Raji (cell line): ENCODE results near the gene ARHGAP18.

ENCODE experiments used
- POLR2A ChIP-seq: IDR thresholded peaks from 2 replicates; pipeline ENCODE4 v1.6.1; 2011; ENCODE audit warnings: low read depth, low read length, control low read depth; ENCODE audit not compliant: insufficient read depth

The ARHGAP18 gene

GRCh38 chr6:129732542-129732941 is 22.6 kb upstream of the ARHGAP18 start:
- TF ChIP-seq POLR2A: no peak

DNA sequence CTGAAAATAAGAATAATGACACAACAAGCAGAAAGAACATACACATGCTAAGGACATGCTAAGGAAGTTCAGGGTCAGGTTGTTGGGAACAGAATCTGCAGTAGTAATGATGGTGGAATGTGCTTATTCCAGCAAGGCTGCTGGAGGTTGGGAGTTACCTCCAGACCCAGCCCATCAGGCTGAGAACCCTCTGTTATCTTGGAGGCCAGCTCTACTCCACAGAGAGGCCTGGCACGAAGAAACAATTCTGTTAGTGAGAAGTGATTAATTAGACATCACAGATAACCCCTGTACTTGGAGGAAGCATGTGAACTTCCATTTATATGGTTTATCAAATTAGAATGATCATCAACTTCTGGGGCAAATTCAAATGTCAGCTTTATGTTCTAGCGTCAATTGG is 22.1 kb upstream of the ARHGAP18 start:
- no peak for TF ChIP-seq POLR2A

- TF ChIP-seq POLR2A: no peak
Measured at GRCh38 chr6:129731428-129731827, 21.5 kb upstream of the ARHGAP18 start.

GRCh38 chr6:129730477-129731165 is 20.6 kb upstream of the ARHGAP18 start:
- no peak for TF ChIP-seq POLR2A

DNA sequence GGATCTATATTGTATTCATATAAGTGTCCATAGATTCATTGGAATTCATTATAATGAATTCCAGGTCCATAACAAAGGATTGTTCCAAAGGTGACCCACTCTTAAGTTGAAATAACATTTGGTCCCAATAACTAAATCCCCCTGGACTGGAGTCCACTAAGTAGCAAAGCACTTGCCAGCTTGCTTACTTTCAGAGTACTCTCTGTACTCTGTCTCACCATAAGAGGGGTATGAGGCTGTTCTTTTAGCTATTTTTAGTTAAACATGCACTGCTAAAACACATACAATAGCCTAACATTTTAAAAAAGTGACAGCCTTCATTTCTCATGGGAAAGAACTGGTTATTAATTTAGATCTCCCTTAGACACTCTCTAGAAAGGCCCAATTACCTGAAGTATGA is 16.7 kb upstream of the ARHGAP18 start:
- TF ChIP-seq POLR2A: no peak

GRCh38 chr6:129725341-129725740 is 15.4 kb upstream of the ARHGAP18 start:
- TF ChIP-seq POLR2A: no peak

- TF ChIP-seq POLR2A: no peak
Measured at GRCh38 chr6:129719692-129720091, 9.7 kb upstream of the ARHGAP18 start.

DNA sequence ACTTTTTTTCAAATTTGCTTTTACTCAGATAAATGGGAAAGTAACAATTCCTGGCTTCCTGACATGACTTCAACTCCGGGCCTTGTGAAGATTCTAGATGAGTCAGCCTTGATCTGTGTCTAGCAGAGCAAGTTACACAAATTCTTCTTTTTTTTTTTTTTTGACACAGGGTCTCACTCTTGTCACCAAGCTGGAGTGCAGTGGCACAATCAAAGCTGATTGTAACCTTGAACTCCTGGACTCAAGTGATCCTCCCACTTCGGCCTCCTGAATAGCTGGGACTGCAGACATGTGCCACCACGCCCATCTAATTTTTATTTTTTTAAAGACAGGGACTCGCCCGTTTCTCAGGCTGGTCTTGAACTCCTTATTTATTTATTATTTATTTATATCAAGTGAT is 7.3 kb upstream of the ARHGAP18 start:
- no peak for TF ChIP-seq POLR2A

- TF ChIP-seq POLR2A: no peak
Measured at GRCh38 chr6:129713806-129714333, 3.9 kb upstream of the ARHGAP18 start.

DNA sequence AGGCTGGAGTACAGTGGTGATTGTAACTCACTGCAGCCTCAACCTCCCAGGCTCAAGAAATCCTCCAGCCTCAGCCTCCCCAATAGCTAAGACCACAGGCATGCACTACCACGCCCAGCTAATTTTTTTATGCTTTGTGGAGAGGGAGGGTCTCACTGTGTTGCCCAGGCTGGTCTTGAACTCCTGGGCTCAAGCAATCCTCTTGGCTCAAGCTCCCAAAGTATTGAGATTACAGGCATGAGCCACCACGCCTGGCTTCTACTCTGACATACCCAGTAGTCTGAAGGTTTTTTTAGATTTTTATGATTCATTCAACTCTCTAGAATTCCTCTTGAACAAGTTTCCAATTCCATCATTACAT is 1.3 kb upstream of the ARHGAP18 start:
- no peak for TF ChIP-seq POLR2A

GRCh38 chr6:129710450-129711270 is 683 bp upstream of the ARHGAP18 start:
- no peak for TF ChIP-seq POLR2A

DNA sequence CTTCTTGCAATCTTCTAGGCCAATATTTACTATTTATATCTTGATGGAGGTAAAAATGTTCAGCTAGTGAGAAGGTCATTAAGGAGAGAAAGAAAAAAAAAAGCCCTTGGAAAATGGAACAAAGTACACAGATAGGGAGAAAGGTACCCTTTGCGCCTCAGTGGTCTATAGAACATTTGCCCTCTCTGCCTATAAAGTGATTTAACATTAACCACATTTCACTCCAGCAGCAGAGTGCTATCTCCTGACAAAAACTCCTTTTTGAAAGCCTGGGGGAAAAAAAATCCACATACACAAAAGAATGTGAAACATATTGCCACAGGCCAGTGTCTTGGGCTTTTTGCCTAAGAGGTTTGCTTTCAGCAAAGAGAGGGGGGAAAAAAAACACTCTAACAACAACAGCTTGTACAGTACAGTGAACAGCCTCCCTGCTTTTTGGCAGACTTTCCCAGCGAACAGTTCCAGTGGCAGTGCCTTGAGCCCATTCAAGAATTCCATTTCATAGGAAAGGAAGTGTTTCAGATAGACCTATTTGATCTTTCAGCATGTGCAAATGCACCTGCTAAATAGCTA is 695 bp downstream of the ARHGAP18 start:
- TF ChIP-seq POLR2A: no peak

GRCh38 chr6:129708496-129709195 is 1.3 kb downstream of the ARHGAP18 start:
- TF ChIP-seq POLR2A: no peak

GRCh38 chr6:129707882-129708495 is 2.0 kb downstream of the ARHGAP18 start:
- no peak for TF ChIP-seq POLR2A

GRCh38 chr6:129707028-129707427 is 2.9 kb downstream of the ARHGAP18 start:
- TF ChIP-seq POLR2A: no peak

GRCh38 chr6:129705212-129705611 is 4.8 kb downstream of the ARHGAP18 start:
- no peak for TF ChIP-seq POLR2A

GRCh38 chr6:129704708-129705107 is 5.3 kb downstream of the ARHGAP18 start:
- TF ChIP-seq POLR2A: no peak
